ENCODE measurements around the gene DACH2. TPM values are rescaled to one million over a fixed set of nuclear protein-coding genes. Genes with fewer than 3 reads are reported as not detected.

DACH2 gene
- total RNA-seq, 2 experiments from 2014 or later = not detected

- intact Hi-C loops (cut with micrococcal nuclease; ENCODE audit: unreplicated experiment) = no loop called here
- ChIA-PET CTCF (ENCODE audit: unreplicated experiment) (no interaction called here), POLR2A (no interaction called here)
- Histone ChIP-seq H3K36me3 (ENCODE audit: insufficient read depth, low read length) (no peaks in the 10 kb centered on the region), H3K9me3 (ENCODE audit: low read length) (no peaks in the 10 kb centered on the region), H3K4me3 (ENCODE audit: low read depth, low read length, poor library complexity, severe bottlenecking) (no peak overlapping the region), H4K20me1 (ENCODE audit: insufficient read depth, low read length) (no peaks in the 10 kb centered on the region), H2AFZ (ENCODE audit: low read length) (no peak overlapping the region), H3K4me2 (ENCODE audit: low read length) (no peak overlapping the region), H3K27ac (ENCODE audit: low read depth, low read length, poor library complexity, severe bottlenecking) (no peak overlapping the region), H3K79me2 (ENCODE audit: insufficient read depth, low read depth, low read length) (no peaks in the 10 kb centered on the region), H3K9me2 (ENCODE audit: insufficient read depth, low read length) (no peaks in the 10 kb centered on the region), H3K4me1 (ENCODE audit: insufficient read depth, low read length, poor library complexity, severe bottlenecking) (no peaks in the 10 kb centered on the region)
- no peak for TF ChIP-seq EZH2phosphoT487 (IDR thresholded peaks at IDR 0.05; ENCODE audit: borderline replicate concordance, low read depth, low read length)
- peak; percentile 63 for TF ChIP-seq CTCF (conservative IDR thresholded peaks at IDR 0.05; ENCODE audit: low read length)
- peak; percentile 3 for DNase-seq (ENCODE audit: low spot score)
- no TSS peak for BruUV-seq (replicated peaks)
Observed at GRCh38 chrX:86806786-86807185, 658.5 kb downstream of the DACH2 start.

- Histone ChIP-seq H3K9me3 (ENCODE audit: low read length) (no peaks in the 10 kb centered on the region), H3K79me2 (ENCODE audit: insufficient read depth, low read depth, low read length) (no peaks in the 10 kb centered on the region), H3K9me2 (ENCODE audit: insufficient read depth, low read length) (no peaks in the 10 kb centered on the region), H4K20me1 (ENCODE audit: insufficient read depth, low read length) (no peaks in the 10 kb centered on the region), H3K27ac (ENCODE audit: low read depth, low read length, poor library complexity, severe bottlenecking) (no peak overlapping the region), H3K4me1 (ENCODE audit: insufficient read depth, low read length, poor library complexity, severe bottlenecking) (no peaks in the 10 kb centered on the region), H3K36me3 (ENCODE audit: insufficient read depth, low read length) (no peaks in the 10 kb centered on the region), H3K4me3 (ENCODE audit: low read depth, low read length, poor library complexity, severe bottlenecking) (no peak overlapping the region), H3K4me2 (ENCODE audit: low read length) (no peak overlapping the region), H2AFZ (ENCODE audit: low read length) (no peak overlapping the region)
- BruUV-seq (replicated peaks) = no TSS peak
- CTCF ChIA-PET (ENCODE audit: unreplicated experiment) = no interaction called here
- intact Hi-C loops (cut with micrococcal nuclease; ENCODE audit: unreplicated experiment) = no loop called here
- POLR2A ChIA-PET = no interaction called here
- TF ChIP-seq CTCF (conservative IDR thresholded peaks at IDR 0.05; ENCODE audit: low read length) (no peak), EZH2phosphoT487 (IDR thresholded peaks at IDR 0.05; ENCODE audit: borderline replicate concordance, low read depth, low read length) (no peak)
- DNase-seq (ENCODE audit: low spot score) = no peak
Observed at GRCh38 chrX:86809651-86810050, 661.4 kb downstream of the DACH2 start.

- ChIA-PET CTCF (ENCODE audit: unreplicated experiment) (no interaction called here), POLR2A (interaction anchor here (0.7 kb wide), 1 partner anchor 27 kb away, joined by 3 read pairs; no protein-coding TSS in a partner anchor)
- no peak overlapping the region for H3K4me2 ChIP-seq (ENCODE audit: low read length)
- H4K20me1 ChIP-seq (ENCODE audit: insufficient read depth, low read length) = no peaks in the 10 kb centered on the region
- no peaks in the 10 kb centered on the region for H3K79me2 ChIP-seq (ENCODE audit: insufficient read depth, low read depth, low read length)
- no peaks in the 10 kb centered on the region for H3K36me3 ChIP-seq (ENCODE audit: insufficient read depth, low read length)
- intact Hi-C loops (cut with micrococcal nuclease; ENCODE audit: unreplicated experiment) = no loop called here
- no peaks in the 10 kb centered on the region for H3K4me1 ChIP-seq (ENCODE audit: insufficient read depth, low read length, poor library complexity, severe bottlenecking)
- no peak for DNase-seq (ENCODE audit: low spot score)
- no peak overlapping the region for H3K27ac ChIP-seq (ENCODE audit: low read depth, low read length, poor library complexity, severe bottlenecking)
- no peak overlapping the region for H3K4me3 ChIP-seq (ENCODE audit: low read depth, low read length, poor library complexity, severe bottlenecking)
- no TSS peak for BruUV-seq (replicated peaks)
- TF ChIP-seq CTCF (conservative IDR thresholded peaks at IDR 0.05; ENCODE audit: low read length) (no peak), EZH2phosphoT487 (IDR thresholded peaks at IDR 0.05; ENCODE audit: borderline replicate concordance, low read depth, low read length) (no peak)
- H2AFZ ChIP-seq (ENCODE audit: low read length) = no peak overlapping the region
- no peaks in the 10 kb centered on the region for H3K9me3 ChIP-seq (ENCODE audit: low read length)
- H3K9me2 ChIP-seq (ENCODE audit: insufficient read depth, low read length) = no peaks in the 10 kb centered on the region
Observed at GRCh38 chrX:86829786-86830185, 681.5 kb downstream of the DACH2 start.
